Ishikawa (cell line): ENCODE measurements around the gene LTC4S.

ENCODE experiments used
- CREB1 ChIP-seq: IDR thresholded peaks from 2 replicates; pipeline ENCODE4 v1.6.1; 2012; ENCODE audit warnings: low read depth
- RAD21 ChIP-seq: IDR thresholded peaks from 2 replicates; pipeline ENCODE4 v1.6.1; 2012; ENCODE audit warnings: low read depth
- TEAD4 ChIP-seq: IDR thresholded peaks from 2 replicates; pipeline ENCODE4 v1.6.1; 2012

DNA sequence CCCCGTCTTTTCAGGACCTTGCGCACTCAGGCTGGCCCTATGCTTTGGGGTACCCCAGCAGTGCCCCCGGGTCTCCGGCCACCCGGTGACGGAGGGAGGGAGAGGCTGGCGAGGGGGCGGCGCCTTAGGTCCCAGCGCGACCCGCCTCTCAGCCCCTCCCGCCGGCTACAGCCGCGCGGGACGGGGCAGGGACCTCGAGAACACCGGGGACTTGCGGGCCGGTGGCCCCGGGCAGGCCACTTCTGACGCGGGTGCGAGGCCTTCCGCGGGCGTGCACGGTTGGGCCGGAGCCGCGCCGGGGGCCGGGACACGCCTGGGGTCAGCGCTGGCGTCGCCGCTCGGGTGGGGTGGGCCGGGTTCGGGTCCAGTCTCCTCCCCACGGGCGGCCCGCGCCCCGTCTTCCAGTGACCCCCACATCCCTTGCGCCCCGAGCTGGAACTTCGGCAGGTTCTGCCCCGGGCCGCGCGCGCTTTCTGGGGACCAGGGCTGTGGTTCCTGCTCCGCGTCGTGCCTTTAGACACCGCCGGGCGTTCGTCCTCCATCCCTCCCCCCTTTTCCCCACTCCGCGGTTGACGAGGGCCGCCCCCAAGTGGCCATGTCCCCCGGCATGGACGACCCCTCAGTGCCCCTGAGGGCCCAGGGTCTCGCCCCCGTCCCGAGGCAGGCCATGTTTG lies 23.1 kb downstream of the LTC4S start:
- TF ChIP-seq CREB1 (no peak), TEAD4 (no peak), RAD21 (no peak)
